ENCODE results near the gene NCOA7.

GRCh38 chr6:125804264-125804663, 13.5 kb downstream of the NCOA7 start:
- TF ChIP-seq EZH2 (IDR thresholded peaks at IDR 0.05), result no peak
- no peak for TF ChIP-seq POLR2AphosphoS5 (IDR thresholded peaks at IDR 0.05; ENCODE audit: borderline replicate concordance, low read depth, low read length)
- no peak for TF ChIP-seq FOXP2 (optimal IDR thresholded peaks at IDR 0.05; ENCODE audit: control extremely low read depth, extremely low read length, insufficient read depth)

All from SK-N-MC (cell line).